PC-9 (cell line): Measurements from ENCODE around the gene ZCCHC10.

Source experiments
- EZH2 ChIP-seq: fragments of 200-600 bp; sonication (generic); IDR thresholded peaks from 2 replicates; pipeline ENCODE4 v1.8.0; 2017; ENCODE audit warnings: antibody characterized with exemption, low read depth
- TF ChIP-seq, protein P1 (sequence below): fragments of 200-600 bp; sonication (generic); conservative IDR thresholded peaks from 2 replicates; pipeline ENCODE4 v1.6.1; 2017; ENCODE audit warnings: mixed run types, antibody characterized with exemption, mild to moderate bottlenecking, moderate library complexity

DNA sequence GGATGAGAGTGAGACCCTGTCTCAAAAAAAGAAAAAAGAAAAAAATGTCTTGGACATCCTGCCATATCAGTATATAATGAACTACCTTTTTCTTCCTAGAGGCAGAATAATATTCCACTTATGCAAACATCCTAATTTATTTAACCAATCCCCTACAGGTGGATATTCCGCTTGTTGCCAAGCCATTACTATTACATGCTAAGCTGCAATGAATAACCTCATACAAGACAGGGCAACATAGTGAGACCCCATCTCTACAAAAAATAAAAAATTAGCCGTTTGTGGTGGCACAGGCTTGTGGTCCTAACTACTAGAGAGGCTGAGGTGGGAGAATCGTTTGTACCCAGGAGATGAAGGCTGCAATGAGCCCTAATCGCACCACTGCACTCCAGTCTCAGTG lies 61.2 kb downstream of the ZCCHC10 start:
- TF ChIP-seq, protein P1, sequence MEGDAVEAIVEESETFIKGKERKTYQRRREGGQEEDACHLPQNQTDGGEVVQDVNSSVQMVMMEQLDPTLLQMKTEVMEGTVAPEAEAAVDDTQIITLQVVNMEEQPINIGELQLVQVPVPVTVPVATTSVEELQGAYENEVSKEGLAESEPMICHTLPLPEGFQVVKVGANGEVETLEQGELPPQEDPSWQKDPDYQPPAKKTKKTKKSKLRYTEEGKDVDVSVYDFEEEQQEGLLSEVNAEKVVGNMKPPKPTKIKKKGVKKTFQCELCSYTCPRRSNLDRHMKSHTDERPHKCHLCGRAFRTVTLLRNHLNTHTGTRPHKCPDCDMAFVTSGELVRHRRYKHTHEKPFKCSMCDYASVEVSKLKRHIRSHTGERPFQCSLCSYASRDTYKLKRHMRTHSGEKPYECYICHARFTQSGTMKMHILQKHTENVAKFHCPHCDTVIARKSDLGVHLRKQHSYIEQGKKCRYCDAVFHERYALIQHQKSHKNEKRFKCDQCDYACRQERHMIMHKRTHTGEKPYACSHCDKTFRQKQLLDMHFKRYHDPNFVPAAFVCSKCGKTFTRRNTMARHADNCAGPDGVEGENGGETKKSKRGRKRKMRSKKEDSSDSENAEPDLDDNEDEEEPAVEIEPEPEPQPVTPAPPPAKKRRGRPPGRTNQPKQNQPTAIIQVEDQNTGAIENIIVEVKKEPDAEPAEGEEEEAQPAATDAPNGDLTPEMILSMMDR, result no peak
- no peak for TF ChIP-seq EZH2
